GM12892 (cell line): Measurements from ENCODE around the gene NECAP2.

Experiments
- DNase-seq: peaks from one replicate; pipeline ENCODE4 v3.0.0; 2011; ENCODE audit not compliant: insufficient read length
- FAIRE-seq: peaks from 2 replicates; lab custom pipeline; 2011; peaks lifted over from hg19 to GRCh38; lab: Jason Lieb, UNC
- POLR2A ChIP-seq: IDR thresholded peaks from 2 replicates; pipeline ENCODE4 v1.6.1; 2011; ENCODE audit warnings: low read depth, low read length, control low read depth
- POLR2AphosphoS5 ChIP-seq: IDR thresholded peaks from 2 replicates; pipeline ENCODE4 v1.6.1; 2011; ENCODE audit warnings: low read depth, low read length, control low read depth
- TAF1 ChIP-seq: IDR thresholded peaks from 2 replicates; pipeline ENCODE4 v1.6.1; 2011; ENCODE audit warnings: low read depth, mild to moderate bottlenecking, control low read depth, low read length, borderline replicate concordance

Gene NECAP2

DNA sequence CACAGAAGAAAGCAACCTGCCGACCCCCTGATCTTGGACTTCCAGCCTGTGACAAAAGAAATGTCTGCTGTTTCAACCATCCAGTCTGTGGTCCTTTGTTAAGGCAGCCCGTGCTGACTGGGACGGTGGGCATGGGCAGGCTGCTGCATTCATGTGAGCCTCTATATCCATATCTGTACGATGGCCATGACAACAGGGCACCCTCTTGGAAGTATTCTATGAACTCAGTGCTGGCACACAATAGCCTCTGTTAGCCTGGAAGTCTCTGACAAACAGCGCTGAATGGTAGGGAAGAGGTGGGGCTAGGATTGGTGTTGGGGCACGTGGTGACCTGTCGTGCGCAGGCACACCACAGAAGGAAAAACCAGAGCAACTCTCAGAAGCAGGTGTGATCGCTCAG lies 33.7 kb upstream of the NECAP2 start:
- DNase-seq (no peak), FAIRE-seq (no peak)
- TF ChIP-seq POLR2AphosphoS5 (no peak), POLR2A (no peak), TAF1 (no peak)

DNA sequence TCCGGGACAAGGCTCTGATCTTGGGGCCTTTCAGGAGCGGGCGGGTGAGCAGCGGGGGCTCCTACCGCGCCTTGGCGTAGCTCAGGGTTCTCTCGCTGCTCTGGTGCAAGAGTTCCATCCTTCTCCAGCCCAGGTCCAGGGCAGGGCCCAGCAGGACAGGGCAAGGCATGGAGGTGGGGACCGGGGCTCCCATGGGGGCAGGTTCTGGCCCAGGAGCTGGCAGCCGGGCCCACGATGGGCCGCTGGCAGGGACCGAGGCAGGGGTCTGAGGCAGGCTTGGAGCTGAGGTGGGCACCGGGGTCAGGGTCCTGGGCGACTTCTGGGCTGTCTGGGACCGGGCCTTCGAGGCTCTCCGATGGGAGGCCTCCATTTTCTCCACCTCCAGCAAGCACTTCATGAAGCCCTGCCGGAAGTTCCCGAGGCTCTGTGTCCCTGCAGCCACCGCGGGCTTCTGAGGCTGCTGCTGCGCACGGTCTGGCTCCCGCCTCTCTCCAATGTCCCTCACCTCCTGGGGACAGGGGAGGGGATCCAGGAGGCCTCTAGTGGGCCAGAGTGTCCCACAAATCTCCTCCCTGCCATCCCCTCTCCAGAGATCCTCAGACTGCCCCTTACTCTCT lies 30.9 kb upstream of the NECAP2 start:
- no peak for DNase-seq
- no peak for TF ChIP-seq POLR2A
- no peak for TF ChIP-seq TAF1
- TF ChIP-seq POLR2AphosphoS5: no peak

GRCh38 chr1:16410803-16411202 lies 29.7 kb upstream of the NECAP2 start:
- TF ChIP-seq TAF1 (no peak), POLR2A (no peak), POLR2AphosphoS5 (no peak)
- FAIRE-seq: no peak
- no peak for DNase-seq

More for the DNA sequence above, 30.9 kb upstream of the NECAP2 start:
- no peak for FAIRE-seq

- no peak for DNase-seq
- FAIRE-seq: no peak
- TF ChIP-seq POLR2A (no peak), POLR2AphosphoS5 (no peak), TAF1 (no peak)
Measured at GRCh38 chr1:16413191-16413590, 27.3 kb upstream of the NECAP2 start.

- no peak for FAIRE-seq
- TF ChIP-seq TAF1 (no peak), POLR2AphosphoS5 (no peak), POLR2A (no peak)
Measured at GRCh38 chr1:16418823-16419425, 21.6 kb upstream of the NECAP2 start.

GRCh38 chr1:16420424-16421118 lies 20.0 kb upstream of the NECAP2 start:
- FAIRE-seq: peak; percentile 99
- no peak for TF ChIP-seq POLR2AphosphoS5
- TF ChIP-seq POLR2A: no peak
- no peak for TF ChIP-seq TAF1
- peak; percentile 45 for DNase-seq

More at GRCh38 chr1:16418823-16419425, 21.6 kb upstream of the NECAP2 start:
- DNase-seq: no peak

- DNase-seq (no peak), FAIRE-seq (no peak)
- no peak for TF ChIP-seq POLR2A
- TF ChIP-seq POLR2AphosphoS5: no peak
- TF ChIP-seq TAF1: no peak
Measured at GRCh38 chr1:16421201-16421600, 19.3 kb upstream of the NECAP2 start.

DNA sequence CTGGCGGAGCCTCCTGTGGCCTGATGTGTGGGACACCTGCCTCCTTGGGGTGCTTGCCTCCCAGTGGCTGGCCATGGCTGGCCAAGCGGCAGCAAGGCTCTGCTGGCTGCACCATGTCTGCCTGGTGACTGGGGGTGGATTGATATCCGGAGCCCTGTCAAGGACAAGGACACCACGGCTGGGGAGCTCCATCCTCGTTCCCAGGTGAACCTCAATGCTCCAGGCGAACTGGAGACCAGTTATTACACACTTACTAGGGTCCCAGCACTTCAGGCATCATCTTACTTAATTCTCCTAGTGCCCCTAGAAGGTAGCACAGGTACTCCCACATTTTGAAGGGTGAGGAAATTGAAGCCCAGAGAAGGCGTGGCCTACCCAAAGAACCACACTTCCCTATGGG lies 18.5 kb upstream of the NECAP2 start:
- TF ChIP-seq POLR2AphosphoS5: no peak
- no peak for TF ChIP-seq TAF1
- TF ChIP-seq POLR2A: no peak
- no peak for DNase-seq
- FAIRE-seq: peak; percentile 60

DNA sequence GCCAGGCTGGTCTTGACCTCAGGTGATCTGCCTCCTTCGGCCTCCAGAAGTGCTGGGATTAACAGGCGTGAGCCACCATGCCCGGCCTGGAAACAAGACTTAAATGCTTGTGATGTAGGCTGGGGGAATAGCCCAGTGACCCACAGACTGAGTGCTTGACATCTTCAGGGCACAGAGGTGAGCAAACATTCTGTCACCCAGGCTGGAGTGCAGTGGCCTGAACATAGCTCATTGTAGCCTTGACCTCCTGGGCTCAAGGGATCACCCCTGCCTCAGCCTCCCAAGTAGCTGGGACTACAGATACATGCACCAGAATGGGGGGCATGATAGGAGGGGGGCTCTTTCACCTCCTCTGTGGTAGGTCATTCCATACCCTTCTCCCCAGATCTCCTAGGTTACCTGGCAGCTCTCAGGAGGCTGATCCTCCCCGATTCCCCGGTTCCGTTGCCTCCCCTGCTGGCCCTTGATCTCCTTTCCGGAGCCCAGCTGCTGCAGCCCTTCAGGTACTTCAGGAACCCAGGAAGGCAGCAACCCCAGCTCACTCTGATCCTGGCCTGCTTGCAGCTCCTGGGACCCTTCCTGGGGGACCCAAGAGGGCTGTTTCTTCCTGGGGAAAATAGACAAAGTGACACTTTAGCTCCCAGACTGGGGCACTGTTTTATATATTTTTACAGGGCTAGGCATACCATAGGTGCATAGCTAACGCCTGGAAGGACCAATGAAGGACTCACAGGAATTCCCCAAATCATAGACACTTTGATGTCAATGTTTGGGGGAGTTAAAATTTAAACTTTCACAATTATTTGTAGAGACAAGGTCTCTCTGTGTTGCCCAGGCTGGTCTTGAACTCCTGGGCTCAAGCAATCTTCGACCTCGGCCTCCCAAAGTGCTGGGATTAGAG lies 15.1 kb upstream of the NECAP2 start:
- no peak for TF ChIP-seq POLR2A
- no peak for TF ChIP-seq TAF1
- no peak for TF ChIP-seq POLR2AphosphoS5

DNA sequence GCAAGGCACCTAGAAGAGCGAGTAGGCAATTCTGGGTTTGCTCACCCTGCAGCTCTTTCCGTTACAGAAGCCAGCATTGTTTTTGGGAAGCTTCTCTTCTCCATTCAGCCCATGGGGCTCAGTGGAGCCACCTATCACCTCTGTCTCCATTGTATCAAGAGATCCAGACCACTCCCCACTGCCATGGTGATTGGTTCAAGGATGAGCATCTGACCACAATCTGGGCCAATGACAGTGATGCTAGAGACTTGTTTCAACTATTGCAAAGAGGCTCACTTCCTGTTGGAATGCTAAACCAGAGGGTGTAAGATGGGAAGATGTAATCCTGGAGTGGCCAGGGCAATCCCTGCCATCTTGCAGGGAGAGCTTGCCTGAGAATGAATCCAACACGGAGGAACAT lies 9.9 kb upstream of the NECAP2 start:
- DNase-seq (no peak), FAIRE-seq (no peak)
- TF ChIP-seq POLR2A: no peak
- TF ChIP-seq TAF1: no peak
- TF ChIP-seq POLR2AphosphoS5: no peak

More for the DNA sequence above, 15.1 kb upstream of the NECAP2 start:
- FAIRE-seq (no peak), DNase-seq (no peak)

- TF ChIP-seq POLR2AphosphoS5 (no peak), TAF1 (no peak), POLR2A (no peak)
- FAIRE-seq (peak; percentile 86), DNase-seq (no peak)
Measured at GRCh38 chr1:16433030-16433429, 7.5 kb upstream of the NECAP2 start.
